Measurements from ENCODE around the gene DNER.

The DNER gene

GRCh38 chr2:229475778-229476177 lies 238.6 kb downstream of the DNER start:
- DNase-seq = no peak

GRCh38 chr2:229474125-229474524 lies 240.2 kb downstream of the DNER start:
- DNase-seq = no peak

GRCh38 chr2:229470781-229471180 lies 243.6 kb downstream of the DNER start:
- no peak for DNase-seq

GRCh38 chr2:229467783-229468182 lies 246.6 kb downstream of the DNER start:
- DNase-seq = no peak

GRCh38 chr2:229463841-229464346 lies 250.5 kb downstream of the DNER start:
- no peak for DNase-seq

- DNase-seq = no peak
These were observed 252.2 kb downstream of the DNER start for GRCh38 chr2:229462112-229462511.

- DNase-seq = no peak
These were observed 258.3 kb downstream of the DNER start for GRCh38 chr2:229456091-229456490.

- DNase-seq = no peak
These were observed 259.3 kb downstream of the DNER start for GRCh38 chr2:229454934-229455631.

- DNase-seq = no peak
These were observed 261.1 kb downstream of the DNER start for GRCh38 chr2:229453230-229453629.

GRCh38 chr2:229451852-229452251 lies 262.5 kb downstream of the DNER start:
- DNase-seq = no peak

- DNase-seq = no peak
These were observed 267.1 kb downstream of the DNER start for GRCh38 chr2:229447227-229447626.

GRCh38 chr2:229446350-229446749 lies 268.0 kb downstream of the DNER start:
- no peak for DNase-seq

GRCh38 chr2:229445501-229446211 lies 268.7 kb downstream of the DNER start:
- DNase-seq = no peak

GRCh38 chr2:229445019-229445418 lies 269.3 kb downstream of the DNER start:
- DNase-seq = no peak

GRCh38 chr2:229443546-229444268 lies 270.6 kb downstream of the DNER start:
- no peak for DNase-seq

- DNase-seq = no peak
These were observed 271.2 kb downstream of the DNER start for GRCh38 chr2:229443141-229443540.

GRCh38 chr2:229438430-229439159 lies 275.8 kb downstream of the DNER start:
- DNase-seq = no peak

- no peak for DNase-seq
These were observed 276.9 kb downstream of the DNER start for GRCh38 chr2:229437467-229437866.

- DNase-seq = no peak
These were observed 280.2 kb downstream of the DNER start for GRCh38 chr2:229434187-229434586.

- DNase-seq = no peak
These were observed 281.0 kb downstream of the DNER start for GRCh38 chr2:229433351-229433750.

- no peak for DNase-seq
These were observed 282.9 kb downstream of the DNER start for GRCh38 chr2:229431327-229431954.

- no peak for DNase-seq
These were observed 284.8 kb downstream of the DNER start for GRCh38 chr2:229429589-229429988.

- DNase-seq = no peak
These were observed 287.9 kb downstream of the DNER start for GRCh38 chr2:229426464-229426863.
